Adrenal gland (tissue), 12 donors: ENCODE results near the gene HIBADH. TPM values are rescaled to one million over a fixed set of nuclear protein-coding genes. Genes with fewer than 3 reads are reported as not detected.

ENCODE experiments used
- DNase-seq, 7 donors: peaks; one replicate each; pipeline ENCODE4 v3.0.0-alpha.2; 2019 to 2020
- H3K27ac ChIP-seq, 5 donors: fragments of 200-600 bp; sonication (generic) in 4 of 5; 1 replicate in 3 of 5; 2 replicates in 2 of 5; pipeline versions ENCODE4 v1.5.1 to v1.8.0; 2016 to 2020; ENCODE audit warnings: mild to moderate bottlenecking in 1 of 5
- H3K27me3 ChIP-seq: fragments of 200-600 bp; 2 replicates; pipeline ENCODE4 v1.8.0; 2021
- H3K36me3 ChIP-seq, 2 donors: fragments of 200-600 bp; replicated peaks in 1 of 2; 1 replicate in 1 of 2; 2 replicates in 1 of 2; pipeline versions ENCODE4 v1.5.1 to v1.8.0; 2018 to 2022
- H3K4me1 ChIP-seq, 2 donors: fragments of 200-600 bp; replicated peaks in 1 of 2; 1 replicate in 1 of 2; 2 replicates in 1 of 2; pipeline versions ENCODE4 v1.5.1 to v1.8.0; 2018 to 2021
- H3K4me3 ChIP-seq, 4 donors: fragments of 200-600 bp; sonication (generic) in 3 of 4; one replicate each; pipeline ENCODE4 v1.5.1; 2016 to 2018
- H3K9me3 ChIP-seq, 3 donors: fragments of 200-600 bp; sonication (generic) in 1 of 3; replicated peaks in 1 of 3; 1 replicate in 2 of 3; 2 replicates in 1 of 3; pipeline versions ENCODE4 v1.5.1 to v1.8.0; 2016 to 2021
- CTCF ChIP-seq, 6 experiments: fragments of 450-650 bp in 4 of 6; fragments of 200-600 bp in 2 of 6; sonication (generic) in 1 of 6; IDR thresholded peaks; 1 replicate in 5 of 6; 2 replicates in 1 of 6; pipeline versions ENCODE4 v1.5.1 to v1.8.0; 2016 to 2021; ENCODE audit warnings: antibody characterized with exemption in 6 of 6, mild to moderate bottlenecking in 2 of 6, moderate library complexity in 1 of 6
- POLR2A ChIP-seq, 2 donors: fragments of 450-650 bp; IDR thresholded peaks; one replicate each; pipeline ENCODE4 v1.6.1; 2017; ENCODE audit warnings: antibody characterized with exemption in 2 of 2, mild to moderate bottlenecking in 2 of 2, moderate library complexity in 1 of 2
- WGBS, 4 donors: extraction: QIAGEN DNeasy Blood & Tissue Kit in 2 of 4; methylation state at CpG; one replicate each; pipeline versions ENCODE4 v1.1.5 to v1.1.7; 2013 to 2017; 5-methylcytosine and 5-hydroxymethylcytosine counted together
- intact Hi-C, 2 donors: fragments of 100-400 bp; cut with DNase I; formaldehyde crosslinking; loops; one replicate each; pipeline versions ENCODE4 v1.14.1 to v1.15.0; 2022 to 2023
- polyA plus RNA-seq, 3 donors: library from polyadenylated mRNA; stranded (reverse); fragments of 200-250 nt in 2 of 3; fragments of 350-450 nt in 1 of 3; fragmentation: Illumina TruSeq in 1 of 3; extraction: RNeasy Lipid Tissue Mini Kit (QIAGEN cat#74804) in 1 of 3; gene quantifications; one replicate each; pipeline ENCODE4 v1.2.3, GENCODE V29; 2013 to 2014
- total RNA-seq, 9 donors: library from RNA; depleted of rRNA in 4 of 9; stranded (reverse); fragments of >200 nt in 4 of 9; fragments of 120-200 nt in 1 of 9; fragmentation: NEBNext Ultra II Directional in 1 of 9; extraction: Animal tissue kit (Norgen Biotek cat#: 25700) in 1 of 9; gene quantifications; one replicate each; pipeline versions ENCODE4 v1.1.0 to v1.2.4, GENCODE V29; 2013 to 2023
- donor health status: healthy with polysubstance abuse.
- donor health status: Bipolar disorder and iron deficiency.
- donor health status: DM: yes; HTN: yes; CAD: no.
- donor health status: DM: no; HTN: no; CAD: no.
- donor health status: DM: no; HTN: no; CAD: no.
- donor health status: DM: yes; HTN: yes; CAD: no.

Gene HIBADH
- total and polyA plus RNA-seq, 12 donors = 42.9 to 227 (median 130) TPM

GRCh38 chr7:27635728-27636127 is 27.0 kb downstream of the HIBADH start:
- WGBS, 4 donors = 63 to 92% (median 81%) methylated on average over 1 of the region's 1 CpG
- H3K4me1 ChIP-seq = peaks cover 3 to 11% of the 10 kb centered on the region in 2 donors
- no peak overlapping the region for H3K4me3 ChIP-seq
- no peak for DNase-seq
- no peaks in the 10 kb centered on the region for H3K9me3 ChIP-seq
- TF ChIP-seq POLR2A (IDR thresholded peaks at IDR 0.05) = no peak
- TF ChIP-seq CTCF (IDR thresholded peaks at IDR 0.05) = no peak
- no peaks in the 10 kb centered on the region for H3K36me3 ChIP-seq
- intact Hi-C loops = no loop called here
- no peaks in the 10 kb centered on the region for H3K27me3 ChIP-seq
- H3K27ac ChIP-seq = no peak overlapping the region

GRCh38 chr7:27634671-27635493 is 27.8 kb downstream of the HIBADH start:
- TF ChIP-seq CTCF (IDR thresholded peaks at IDR 0.05) = no peak
- Histone ChIP-seq H3K27me3 (no peaks in the 10 kb centered on the region), H3K9me3 (no peaks in the 10 kb centered on the region), H3K36me3 (no peaks in the 10 kb centered on the region), H3K4me3 (no peak overlapping the region), H3K27ac (no peak overlapping the region), H3K4me1 (peaks cover 0 to 9% of the 10 kb centered on the region in 2 donors)
- 84 to 92% (median 91%) methylated on average over 3 of the region's 3 CpGs for WGBS, 4 donors
- no peak for DNase-seq
- intact Hi-C loops = no loop called here

GRCh38 chr7:27633062-27633461 is 29.6 kb downstream of the HIBADH start:
- intact Hi-C loops = no loop called here
- no peak for DNase-seq

GRCh38 chr7:27631391-27631790 is 31.3 kb downstream of the HIBADH start:
- no peak for DNase-seq
- Histone ChIP-seq H3K4me3 (no peak overlapping the region), H3K9me3 (no peaks in the 10 kb centered on the region), H3K36me3 (no peaks in the 10 kb centered on the region), H3K27me3 (no peaks in the 10 kb centered on the region), H3K4me1 (peaks cover 0 to 9% of the 10 kb centered on the region in 2 donors), H3K27ac (no peak overlapping the region)
- intact Hi-C loops = no loop called here
- TF ChIP-seq CTCF (IDR thresholded peaks at IDR 0.05) (no peak), POLR2A (IDR thresholded peaks at IDR 0.05) (no peak)
- 52 to 60% (median 59%) methylated on average over 1 of the region's 1 CpG for WGBS, 4 donors

More at GRCh38 chr7:27633062-27633461, 29.6 kb downstream of the HIBADH start:
- H3K4me1 ChIP-seq = peaks cover 0 to 9% of the 10 kb centered on the region in 2 donors
- no peak overlapping the region for H3K27ac ChIP-seq
- TF ChIP-seq POLR2A (IDR thresholded peaks at IDR 0.05) = no peak
- no peak for TF ChIP-seq CTCF (IDR thresholded peaks at IDR 0.05)
- H3K36me3 ChIP-seq = no peaks in the 10 kb centered on the region
- H3K9me3 ChIP-seq = no peaks in the 10 kb centered on the region
- 76 to 86% (median 81%) methylated on average over 6 of the region's 6 CpGs for WGBS, 4 donors
- H3K4me3 ChIP-seq = no peak overlapping the region
- H3K27me3 ChIP-seq = no peaks in the 10 kb centered on the region
